SKM-1 (cell line): Measurements from ENCODE around the gene PRKAB1.

Source experiments
- DNase-seq: peaks from one replicate; lab custom pipeline; 2025; ENCODE audit not compliant: unreplicated experiment; lab: John Stamatoyannopoulos, UW

Gene PRKAB1

GRCh38 chr12:119660076-119660475 lies 7.9 kb upstream of the PRKAB1 start:
- DNase-seq, result no peak

DNA sequence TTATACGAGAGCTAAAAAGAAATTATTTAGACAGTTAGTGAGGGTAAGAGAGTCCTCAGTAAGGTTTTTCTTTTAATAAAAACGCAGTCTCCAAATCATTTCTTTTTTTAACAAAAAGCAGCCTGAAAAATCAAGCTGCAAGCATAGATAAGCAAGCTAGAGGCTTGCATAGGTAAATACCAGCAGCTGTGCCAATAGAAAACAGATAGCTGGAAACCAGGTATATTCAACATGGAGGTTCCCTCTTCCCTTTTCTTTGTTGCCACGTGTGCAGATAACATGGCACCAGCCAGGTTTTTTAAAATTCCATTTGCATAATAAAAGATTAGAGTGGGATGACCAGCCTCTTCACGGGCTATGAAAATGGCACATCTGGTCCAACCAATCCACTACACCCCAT lies 6.1 kb upstream of the PRKAB1 start:
- DNase-seq, result no peak

DNA sequence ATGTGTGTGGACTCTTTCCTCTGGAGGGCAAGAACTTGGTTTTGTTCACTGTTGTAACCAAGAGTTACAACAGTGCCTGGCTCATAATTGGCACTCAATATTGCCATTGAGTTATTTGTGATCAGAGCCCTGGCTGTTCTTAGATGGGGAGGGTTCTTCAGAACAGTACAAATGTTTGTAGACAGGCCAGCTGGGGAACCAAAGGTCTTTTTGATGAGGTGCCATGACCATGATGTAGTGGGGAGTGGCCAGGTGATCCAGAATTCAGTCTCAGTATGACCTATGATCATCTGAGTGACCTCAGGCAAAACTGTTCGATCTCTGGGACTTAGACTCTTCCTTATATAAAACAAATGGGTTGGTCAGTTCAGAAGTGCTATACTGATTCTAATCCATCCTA lies 3.3 kb upstream of the PRKAB1 start:
- no peak for DNase-seq

DNA sequence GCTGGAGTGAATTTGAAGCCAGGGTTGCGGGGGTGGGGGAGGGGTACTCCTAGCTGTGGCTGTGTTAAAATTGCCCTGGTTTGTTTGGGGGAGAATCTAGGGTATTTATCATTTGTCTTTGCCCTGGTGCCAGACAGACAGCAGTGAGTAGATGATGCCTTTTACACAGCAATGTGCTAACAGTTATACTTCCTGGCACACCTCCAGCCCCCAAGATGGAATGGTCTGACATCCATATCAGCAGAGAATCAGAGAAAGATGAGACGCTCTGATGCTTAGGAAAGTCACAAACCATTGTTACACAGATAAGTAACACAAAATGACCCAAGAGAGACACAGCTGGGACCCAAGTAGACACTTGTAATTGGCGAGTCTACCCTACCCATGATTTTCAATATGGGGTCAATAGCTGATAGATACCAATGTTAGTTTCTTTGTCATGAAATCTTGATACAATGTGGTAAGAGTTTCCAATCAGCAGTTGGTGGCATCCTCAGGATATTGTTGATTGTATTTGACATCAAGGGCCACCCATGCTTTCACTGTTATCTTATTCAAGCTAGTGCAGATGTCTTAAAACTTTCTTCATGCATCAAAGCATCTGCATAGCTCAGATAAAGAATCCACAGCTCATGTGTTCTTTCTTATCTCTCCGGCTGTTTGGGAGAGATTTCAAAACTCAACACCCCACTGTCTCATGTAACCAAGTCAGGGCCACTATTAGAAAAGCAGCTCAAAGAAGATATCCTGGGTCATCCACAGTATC lies 2.6 kb upstream of the PRKAB1 start:
- DNase-seq, result no peak

GRCh38 chr12:119666226-119666795 lies 1.6 kb upstream of the PRKAB1 start:
- no peak for DNase-seq

- DNase-seq, result no peak
Measured at GRCh38 chr12:119666900-119667576, 895 bp upstream of the PRKAB1 start.

DNA sequence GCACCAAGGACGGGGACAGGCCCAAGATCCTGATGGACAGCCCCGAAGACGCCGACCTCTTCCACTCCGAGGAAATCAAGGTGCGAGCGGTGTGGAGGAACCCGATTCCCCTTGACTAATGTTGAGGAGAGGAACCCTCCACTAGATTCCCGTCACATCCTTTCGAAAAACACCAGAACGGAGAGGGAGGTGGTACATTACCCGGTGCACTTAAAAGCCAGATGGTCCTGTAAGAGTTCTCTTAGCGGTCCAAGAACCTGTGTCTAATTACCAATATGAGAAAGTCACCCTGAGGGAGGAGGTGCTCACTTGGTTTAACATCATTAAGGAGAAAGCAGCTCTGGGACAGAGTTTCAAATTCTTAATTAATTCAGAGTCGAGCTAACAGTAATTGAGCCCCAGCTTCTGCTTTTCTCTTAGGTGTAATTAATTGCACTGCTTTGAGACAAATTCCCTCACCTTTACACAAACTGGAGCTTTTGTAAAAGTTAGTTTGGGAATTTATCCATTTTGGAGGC lies 450 bp downstream of the PRKAB1 start:
- DNase-seq, result no peak

DNA sequence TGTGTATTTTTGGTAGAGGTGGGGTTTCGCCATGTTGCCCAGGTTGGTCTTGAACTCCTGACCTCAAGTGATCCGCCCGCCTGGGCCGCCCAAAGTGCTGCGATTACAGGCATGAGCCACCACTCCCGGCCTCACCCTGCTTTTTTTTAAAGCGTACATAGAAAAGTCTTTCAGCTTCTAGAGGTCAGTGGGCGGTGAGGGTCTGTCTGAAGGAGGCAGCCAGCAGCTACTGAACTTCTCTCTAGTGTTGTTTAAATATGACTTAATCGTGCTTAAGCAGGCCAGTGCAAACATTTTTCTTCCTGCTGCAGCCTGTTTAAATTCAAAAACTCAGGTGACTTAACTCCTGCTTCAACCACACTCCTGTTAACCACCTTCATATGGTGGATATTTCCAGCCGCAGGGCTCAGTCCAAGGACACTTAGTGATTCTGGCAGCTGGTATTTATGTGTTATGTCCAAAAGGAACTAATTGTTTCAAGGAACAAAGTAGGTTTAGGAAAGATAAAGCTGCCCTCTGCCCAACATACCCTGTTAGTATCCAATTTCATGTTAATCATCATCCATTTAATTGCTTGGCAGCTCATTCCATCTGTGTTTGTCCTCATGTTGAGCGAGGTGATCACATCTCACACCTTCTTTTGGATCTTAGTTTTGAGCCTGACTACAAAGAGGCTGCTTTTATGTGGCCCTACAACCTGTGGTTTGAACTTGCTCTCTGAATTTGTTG lies 2.0 kb downstream of the PRKAB1 start:
- DNase-seq, result no peak

DNA sequence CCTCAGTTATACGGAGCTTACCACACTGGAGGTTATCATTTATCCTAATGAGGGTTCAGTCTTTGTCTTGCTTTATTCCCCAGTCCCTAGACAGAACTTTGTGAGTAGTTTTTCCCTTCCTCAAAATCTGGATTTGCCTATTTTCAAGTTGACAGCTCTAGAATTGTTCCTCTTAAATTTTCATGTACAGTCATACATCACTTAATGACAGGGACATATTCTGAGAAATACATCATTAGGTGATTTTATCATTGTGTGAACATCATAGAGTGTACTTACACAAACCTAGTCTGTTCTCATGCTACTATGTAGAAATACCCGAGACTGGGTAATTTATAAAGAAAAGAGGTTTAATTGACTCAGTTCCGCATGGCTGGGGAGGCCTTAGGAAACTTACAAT lies 3.1 kb downstream of the PRKAB1 start:
- DNase-seq, result no peak

GRCh38 chr12:119672194-119672593 lies 4.3 kb downstream of the PRKAB1 start:
- DNase-seq, result no peak

DNA sequence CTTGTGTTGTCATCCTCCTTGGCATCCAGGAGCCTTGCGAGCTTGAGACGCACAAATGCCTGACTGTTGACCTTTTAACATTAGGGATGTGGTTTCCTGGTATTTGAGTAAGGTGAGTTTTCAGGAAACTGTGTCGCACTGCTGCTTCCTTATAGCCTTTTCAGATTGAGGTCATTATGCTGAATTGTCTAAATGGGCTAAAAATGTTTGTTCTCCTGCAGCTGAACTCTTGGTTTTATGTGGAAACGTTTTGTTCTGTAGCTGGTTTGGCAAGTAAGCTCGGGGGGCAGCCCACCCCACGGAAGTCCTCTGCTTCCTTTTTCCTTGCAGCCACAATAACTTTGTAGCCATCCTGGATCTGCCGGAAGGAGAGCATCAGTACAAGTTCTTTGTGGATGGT lies 5.7 kb downstream of the PRKAB1 start:
- DNase-seq, result no peak

DNA sequence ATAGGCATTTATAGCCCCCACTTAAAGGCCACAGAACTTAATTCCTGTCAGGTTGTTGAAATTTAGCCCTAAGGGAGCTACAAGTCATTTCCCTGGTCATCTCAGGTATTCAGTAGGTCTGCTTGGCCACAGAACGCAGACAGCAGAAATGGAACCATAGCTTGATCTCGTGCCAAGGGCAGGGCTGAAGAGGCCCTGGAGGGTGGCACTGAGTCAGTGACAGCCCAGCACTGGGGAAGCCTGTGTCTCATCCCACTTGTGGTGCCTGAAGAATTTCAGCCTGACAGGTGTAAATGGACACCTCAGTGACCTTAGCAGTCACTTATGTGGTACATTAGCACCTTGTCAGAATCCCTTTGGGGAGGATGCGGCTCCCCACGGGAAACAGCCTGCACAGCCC lies 6.6 kb downstream of the PRKAB1 start:
- DNase-seq, result no peak

- DNase-seq, result no peak
Measured at GRCh38 chr12:119676022-119676421, 8.1 kb downstream of the PRKAB1 start.

GRCh38 chr12:119676573-119676972 lies 8.6 kb downstream of the PRKAB1 start:
- DNase-seq, result no peak

DNA sequence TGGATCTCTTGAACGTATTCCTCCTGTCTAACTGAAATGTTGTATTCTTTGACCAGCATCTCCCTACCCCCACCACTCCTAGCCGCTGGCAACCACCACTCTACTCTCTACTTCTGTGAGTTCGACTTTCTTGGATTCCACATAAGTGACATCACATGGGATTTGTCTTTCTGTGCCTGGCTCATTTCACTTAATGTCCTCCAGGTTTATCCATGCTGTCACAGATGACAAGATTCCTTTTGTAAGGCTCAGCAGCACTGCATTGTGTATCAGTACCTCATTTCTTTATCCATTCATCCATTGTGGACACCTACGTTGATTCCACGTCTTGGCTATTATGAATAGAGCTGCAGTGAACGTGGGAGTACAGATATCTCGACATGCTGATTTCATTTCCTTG lies 10.5 kb downstream of the PRKAB1 start:
- DNase-seq, result no peak

GRCh38 chr12:119679081-119679480 lies 11.1 kb downstream of the PRKAB1 start:
- DNase-seq, result no peak

GRCh38 chr12:119679490-119679889 lies 11.6 kb downstream of the PRKAB1 start:
- no peak for DNase-seq

DNA sequence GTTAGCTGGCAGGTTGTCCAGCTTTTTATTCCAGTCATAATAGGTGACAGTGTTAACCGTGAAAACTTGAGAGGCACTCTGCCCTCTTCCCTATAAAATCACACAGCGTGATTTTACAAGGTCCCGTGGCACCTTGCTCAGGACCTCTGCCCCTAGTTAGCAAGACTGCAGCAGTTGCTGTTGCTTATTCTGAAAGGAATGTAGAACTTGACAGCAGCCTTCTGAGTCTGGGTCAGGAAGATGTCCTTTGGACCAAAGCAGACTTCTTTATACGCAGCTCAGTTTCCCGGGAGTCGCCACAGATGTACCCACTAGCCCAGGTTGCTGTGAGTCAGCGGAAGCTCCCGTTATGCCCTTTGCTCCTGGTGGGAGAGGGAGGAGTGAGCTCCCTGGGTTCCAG lies 13.2 kb downstream of the PRKAB1 start:
- no peak for DNase-seq

GRCh38 chr12:119681728-119682638 lies 14.1 kb downstream of the PRKAB1 start:
- no peak for DNase-seq

DNA sequence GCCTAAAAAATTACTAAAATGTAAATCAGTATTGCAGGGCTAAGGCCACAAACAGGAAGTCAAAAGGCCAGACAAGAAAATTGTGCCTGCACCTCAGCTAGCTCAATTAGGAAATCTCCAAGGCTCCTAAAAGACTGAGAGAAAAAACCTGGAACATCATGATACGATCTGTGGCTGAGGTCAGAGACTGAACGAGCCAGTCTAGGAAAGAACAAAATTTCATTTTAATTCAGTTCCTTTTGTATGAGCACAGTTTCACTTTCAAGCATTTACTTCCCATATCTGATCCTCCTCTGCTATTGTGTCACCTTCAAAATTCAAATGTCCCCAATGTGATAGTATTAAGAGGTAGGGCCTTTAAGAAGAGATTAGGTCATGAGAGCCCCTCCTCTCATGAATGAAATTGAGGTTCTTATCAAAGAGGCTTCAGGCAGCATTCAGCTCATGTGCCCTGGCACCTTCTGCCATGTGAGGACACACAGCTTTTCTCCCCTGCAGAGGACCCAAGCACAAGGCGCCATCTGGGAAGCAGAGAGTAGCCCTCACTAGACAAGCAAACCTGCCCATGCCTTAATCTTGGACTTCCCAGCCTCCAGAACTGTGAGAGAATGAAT lies 14.8 kb downstream of the PRKAB1 start:
- DNase-seq, result no peak
